Activated CD8-positive, alpha-beta memory T cell treated with anti-CD3 and anti-CD28 coated beads, Interleukin-2, amount 50 U/mL, for 1 hour (primary cell): ENCODE data around the gene IL32.
"Not testable (repeated sequence)": the region's sequence is repeated elsewhere in the genome, so short reads cannot be mapped to it uniquely, and the experiment has no call there.

Source experiments
- DNase-seq: peaks from one replicate; pipeline ENCODE4 v3.0.0-alpha.2; 2020; ENCODE audit errors: extremely low read depth

IL32 gene

DNA sequence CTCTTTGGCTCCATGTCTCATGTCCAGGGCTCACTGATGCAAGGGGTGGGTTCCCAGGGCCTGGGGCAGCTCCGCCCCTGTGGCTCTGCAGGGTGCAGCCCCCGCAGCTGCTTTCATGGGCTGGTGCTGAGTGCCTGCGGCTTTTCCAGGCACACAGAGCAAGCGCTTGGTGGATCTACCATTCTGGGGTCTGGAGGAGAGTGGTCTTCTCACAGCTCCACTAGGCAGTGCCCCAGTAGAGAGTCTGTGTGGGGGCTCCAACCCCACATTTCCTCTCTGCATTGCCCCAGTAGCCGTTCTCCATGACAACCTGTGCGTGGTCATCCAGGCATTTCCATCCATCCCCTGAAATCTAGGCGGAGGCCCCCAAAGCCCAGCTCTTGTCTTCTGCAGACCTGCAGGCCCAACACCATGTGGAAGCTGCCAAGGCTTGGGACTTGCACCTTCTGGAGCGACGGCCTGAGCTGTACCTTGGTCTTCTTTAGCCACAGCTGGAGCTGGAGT, 5.2 kb downstream of the IL32 start:
- no peak for DNase-seq

DNA sequence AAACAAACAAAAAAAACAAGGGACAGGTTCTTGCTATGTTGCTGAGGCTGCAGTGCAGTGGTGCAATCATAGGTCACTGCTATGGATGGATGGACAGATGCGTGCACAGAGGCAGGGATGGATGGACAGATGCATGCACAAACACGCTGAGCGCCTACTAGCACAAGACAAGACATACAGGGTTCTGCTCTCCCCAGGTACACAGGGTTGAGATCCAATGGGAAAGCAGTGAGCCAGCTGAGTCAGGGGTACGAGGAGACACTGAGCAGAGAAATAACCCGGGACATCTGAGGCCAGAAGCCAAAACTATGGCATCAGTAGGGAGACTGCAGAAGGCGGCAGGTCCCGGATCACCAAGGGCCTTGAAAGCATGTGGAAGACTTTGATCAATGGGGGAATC, 6.2 kb downstream of the IL32 start:
- no peak for DNase-seq

DNA sequence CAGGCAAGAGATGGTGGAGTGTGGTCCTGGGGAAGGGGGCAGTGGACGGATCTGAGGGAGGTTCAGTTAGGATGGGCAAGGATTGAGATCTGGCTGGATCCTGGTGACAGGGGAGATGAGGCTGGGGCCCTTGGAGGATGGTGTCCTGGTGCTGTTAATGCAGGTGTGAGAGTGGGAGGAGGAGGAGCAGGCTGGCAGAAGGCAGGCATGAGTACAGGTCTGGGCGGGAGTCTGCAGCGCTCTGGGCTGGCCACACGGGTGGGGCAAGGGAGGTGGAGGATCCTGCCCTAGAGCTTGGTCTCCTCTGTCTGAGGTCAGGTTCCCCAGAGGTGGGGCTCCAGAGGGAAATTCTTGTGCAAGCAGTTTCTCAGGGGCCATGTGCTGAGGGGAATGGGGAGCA, 6.7 kb downstream of the IL32 start:
- DNase-seq, result not testable (repeated sequence)

- not testable (repeated sequence) for DNase-seq
These were observed 7.3 kb downstream of the IL32 start for GRCh38 chr16:3072576-3073263.

GRCh38 chr16:3073448-3073847, 8.0 kb downstream of the IL32 start:
- no peak for DNase-seq

DNA sequence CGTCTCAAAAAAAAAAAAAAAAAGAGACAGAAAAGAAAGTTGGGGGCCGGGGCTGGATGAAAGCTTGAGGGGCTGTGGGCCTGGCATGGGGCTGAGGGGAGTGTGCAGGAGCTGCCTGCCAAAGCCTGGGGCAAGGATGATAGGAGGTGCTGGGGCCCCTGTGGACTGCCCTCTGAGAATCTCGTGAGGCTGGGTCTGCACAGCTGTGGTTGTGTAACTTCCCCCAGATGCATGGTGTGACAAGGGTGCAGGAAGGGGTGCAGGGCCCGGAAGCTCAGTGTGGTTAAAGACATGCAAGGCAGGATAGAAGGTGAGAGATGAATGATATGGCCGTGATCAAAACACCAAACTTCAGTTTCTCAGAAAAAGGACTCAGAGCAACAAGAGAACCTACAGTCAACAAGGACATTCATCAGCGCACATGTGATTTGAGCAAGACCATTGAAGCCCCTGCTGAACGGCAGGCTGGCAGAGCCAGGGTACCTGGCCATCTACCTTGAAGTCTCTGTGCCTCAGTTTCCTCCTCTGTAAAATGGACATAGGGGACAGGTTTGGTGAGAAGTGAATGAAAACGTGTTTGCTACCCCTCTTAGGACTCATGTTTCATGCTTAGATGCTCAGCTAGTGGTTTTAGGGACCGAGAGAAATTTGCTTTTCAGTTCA, 9.6 kb downstream of the IL32 start:
- no peak for DNase-seq

GRCh38 chr16:3075523-3075915, 10.1 kb downstream of the IL32 start:
- no peak for DNase-seq

GRCh38 chr16:3075946-3076345, 10.5 kb downstream of the IL32 start:
- not testable (repeated sequence) for DNase-seq

GRCh38 chr16:3076577-3076976, 11.1 kb downstream of the IL32 start:
- no peak for DNase-seq

DNA sequence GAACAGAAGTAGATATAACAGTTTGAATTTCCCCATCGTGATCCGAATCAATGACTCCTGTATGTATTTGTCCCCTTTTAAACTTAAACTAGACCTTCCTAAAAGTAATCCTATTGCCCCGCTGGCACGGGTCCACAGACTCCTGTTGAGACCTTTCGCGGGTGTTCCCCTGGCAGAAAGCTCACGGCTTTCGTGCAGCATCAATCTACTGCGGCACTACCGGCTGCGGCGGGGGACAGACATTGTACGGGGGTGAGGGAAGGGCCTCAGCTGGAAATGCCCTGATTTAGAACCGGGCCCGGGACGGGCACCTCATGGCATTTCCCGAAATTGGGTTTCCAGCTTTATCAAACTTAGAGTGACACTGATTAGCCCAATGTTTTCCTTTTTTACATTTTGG, 14.6 kb downstream of the IL32 start:
- DNase-seq, result no peak

DNA sequence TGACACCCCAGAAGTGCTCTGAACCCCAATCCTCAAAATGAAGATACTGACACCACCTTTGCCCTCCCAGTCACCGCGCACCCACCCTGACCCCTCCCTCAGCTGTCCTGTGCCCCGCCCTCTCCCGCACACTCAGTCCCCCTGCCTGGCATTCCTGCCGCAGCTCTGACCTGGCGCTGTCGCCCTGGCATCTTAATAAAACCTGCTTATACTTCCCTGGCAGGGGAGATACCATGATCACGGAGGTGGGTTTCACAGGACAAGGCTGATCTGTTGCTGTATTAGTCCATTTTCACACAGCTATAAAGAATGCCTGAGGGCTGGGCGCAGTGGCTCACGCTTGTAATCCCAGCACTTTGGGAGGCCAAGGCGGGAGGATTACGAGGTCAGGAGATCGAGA, 16.5 kb downstream of the IL32 start:
- DNase-seq, result not testable (repeated sequence)

GRCh38 chr16:3083408-3083807, 18.0 kb downstream of the IL32 start:
- not testable (repeated sequence) for DNase-seq

DNA sequence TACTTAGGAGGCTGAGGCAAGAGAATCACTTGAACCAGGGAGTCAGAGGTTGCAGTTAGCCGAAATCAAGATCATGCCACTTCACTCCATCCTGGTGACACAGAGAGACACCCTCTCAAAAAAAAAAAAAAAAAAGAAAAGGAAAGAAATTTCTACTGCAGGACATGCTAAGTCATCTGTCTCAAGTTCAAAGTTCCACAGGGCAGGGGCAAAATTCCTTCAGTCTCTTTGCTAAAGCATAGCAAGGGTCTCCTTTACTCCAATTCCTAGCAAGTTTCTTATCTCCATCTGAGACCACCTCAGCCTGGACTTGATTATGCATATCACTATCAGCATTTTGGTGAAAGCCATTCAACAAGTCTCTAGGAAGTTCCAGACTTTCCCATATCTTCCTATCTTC, 19.1 kb downstream of the IL32 start:
- DNase-seq, result no peak

GRCh38 chr16:3084969-3085670, 19.7 kb downstream of the IL32 start:
- no peak for DNase-seq

GRCh38 chr16:3085868-3086595, 20.6 kb downstream of the IL32 start:
- DNase-seq, result no peak

- no peak for DNase-seq
These were observed 21.3 kb downstream of the IL32 start for GRCh38 chr16:3086596-3087242.

GRCh38 chr16:3087243-3088235, 22.1 kb downstream of the IL32 start:
- no peak for DNase-seq

DNA sequence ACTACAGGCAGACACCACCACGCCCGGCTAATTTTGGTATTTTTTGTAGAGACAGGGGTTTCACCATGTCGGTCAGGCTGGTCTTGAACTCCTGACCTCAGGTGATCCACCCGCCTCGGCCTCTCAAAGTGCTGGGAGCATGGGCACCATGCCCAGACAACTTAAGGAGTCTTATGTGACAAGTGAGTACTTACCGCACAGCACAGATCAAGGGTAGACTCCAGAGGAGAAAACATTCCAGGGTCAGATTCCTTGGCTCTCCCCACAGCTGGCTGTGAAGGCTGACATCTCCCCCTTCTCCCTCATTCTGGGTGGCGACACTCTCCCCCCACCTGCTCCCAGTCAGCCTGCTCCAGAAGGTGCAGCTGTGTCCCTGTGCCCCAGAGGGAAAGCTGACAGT, 23.0 kb downstream of the IL32 start:
- DNase-seq, result no peak

DNA sequence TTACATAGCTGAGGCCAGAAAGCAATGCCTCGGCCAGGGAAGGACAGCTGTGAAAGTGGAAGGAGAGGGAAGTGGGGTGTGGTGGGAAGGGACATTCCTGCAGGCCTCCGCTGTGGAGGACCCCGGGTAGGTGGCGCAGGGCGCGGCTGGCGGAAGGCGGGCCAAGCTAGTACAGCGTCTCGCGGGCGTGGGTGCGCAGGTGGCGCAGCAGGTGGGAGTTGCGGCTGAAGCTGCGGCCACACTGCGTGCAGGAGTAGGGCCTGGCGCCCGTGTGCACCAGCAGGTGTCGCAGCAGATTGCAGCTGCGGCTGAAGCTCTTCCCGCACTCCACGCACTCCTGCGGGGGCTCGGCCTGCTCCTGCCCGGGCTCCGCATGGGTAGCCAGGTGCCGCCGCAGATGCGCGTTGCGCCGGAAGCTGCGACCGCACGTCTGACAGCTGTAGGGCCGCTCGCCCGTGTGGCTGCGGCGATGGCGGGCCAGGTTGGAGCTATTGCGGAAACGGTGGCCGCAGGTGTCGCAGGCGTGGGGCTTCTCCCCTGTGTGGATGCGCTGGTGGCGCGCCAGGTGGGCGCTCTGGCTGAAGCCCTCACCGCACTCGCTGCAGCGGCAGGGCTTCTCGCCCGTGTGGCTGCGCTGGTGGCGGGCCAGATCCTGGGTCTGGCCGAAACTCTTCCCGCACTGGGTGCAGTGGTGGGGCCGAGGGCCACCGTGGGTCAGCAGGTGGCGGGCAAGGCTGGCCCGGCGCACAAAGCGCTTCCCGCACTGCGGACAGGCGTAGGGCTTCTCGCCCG, 23.7 kb downstream of the IL32 start:
- DNase-seq, result no peak
